HFF-Myc (cell line): ENCODE data around the gene TDRD9.

Experiments
- DNase-seq: peaks from one replicate; pipeline ENCODE4 v3.0.0-alpha.2; 2011; ENCODE audit warnings: low read depth; ENCODE audit errors: extremely low read depth
- H3K4me3 ChIP-seq: replicated peaks from 2 replicates; pipeline ENCODE4 v1.5.1; 2011; ENCODE audit warnings: low read depth, mild to moderate bottlenecking, control low read depth, low read length
- CTCF ChIP-seq: IDR thresholded peaks from 2 replicates; pipeline ENCODE4 v1.5.1; 2012; ENCODE audit warnings: mild to moderate bottlenecking, low read depth, low read length, control low read depth; ENCODE audit errors: missing control alignments

The TDRD9 gene

GRCh38 chr14:103894034-103894722, 34.1 kb upstream of the TDRD9 start:
- DNase-seq, result no peak
- no peak overlapping the region for H3K4me3 ChIP-seq
- TF ChIP-seq CTCF, result no peak

- no peak for DNase-seq
- H3K4me3 ChIP-seq, result no peak overlapping the region
- no peak for TF ChIP-seq CTCF
These were observed 33.6 kb upstream of the TDRD9 start for GRCh38 chr14:103894723-103895059.

- no peak for TF ChIP-seq CTCF
- DNase-seq, result no peak
- H3K4me3 ChIP-seq, result no peak overlapping the region
These were observed 31.7 kb upstream of the TDRD9 start for GRCh38 chr14:103896578-103896977.

- H3K4me3 ChIP-seq, result no peak overlapping the region
- no peak for DNase-seq
- no peak for TF ChIP-seq CTCF
These were observed 30.9 kb upstream of the TDRD9 start for GRCh38 chr14:103897075-103897947.

- DNase-seq, result no peak
- TF ChIP-seq CTCF, result no peak
- H3K4me3 ChIP-seq, result no peak overlapping the region
These were observed 30.1 kb upstream of the TDRD9 start for GRCh38 chr14:103898204-103898603.

- no peak for TF ChIP-seq CTCF
These were observed 29.5 kb upstream of the TDRD9 start for GRCh38 chr14:103898711-103899110.

More at GRCh38 chr14:103898711-103899110, 29.5 kb upstream of the TDRD9 start:
- no peak overlapping the region for H3K4me3 ChIP-seq
- no peak for DNase-seq
